HL-60 (cell line): Measurements from ENCODE around the gene OR52E2.

ENCODE experiments used
- DNase-seq, 2 experiments: peaks; one replicate each; pipeline ENCODE4 v3.0.0-alpha.2; 2010 to 2020; ENCODE audit warnings: low read depth in 1 of 2, low spot score in 1 of 2
- H3K27ac ChIP-seq: fragments of 250-450 bp; sonication (Bioruptor Pico); replicated peaks from 2 replicates; pipeline ENCODE4 v1.5.1; 2020; ENCODE audit warnings: mild to moderate bottlenecking, moderate library complexity
- H3K27me3 ChIP-seq: fragments of 250-450 bp; sonication (Bioruptor Pico); 2 replicates; pipeline ENCODE4 v1.5.1; 2021; ENCODE audit warnings: mild to moderate bottlenecking, moderate library complexity; ENCODE audit not compliant: insufficient read depth, poor library complexity, severe bottlenecking
- H3K4me3 ChIP-seq: replicated peaks from 2 replicates; pipeline ENCODE4 v1.5.1; 2011; ENCODE audit warnings: mild to moderate bottlenecking, control low read depth, low read length; ENCODE audit not compliant: insufficient read depth
- CTCF ChIP-seq: IDR thresholded peaks from one replicate; pipeline ENCODE4 v1.5.1; 2011; ENCODE audit warnings: low read length, control low read depth, inconsistent platforms; ENCODE audit not compliant: insufficient read depth
- GABPA ChIP-seq: IDR thresholded peaks from 2 replicates; pipeline ENCODE4 v1.6.1; 2012; ENCODE audit warnings: low read depth
- POLR2AphosphoS5 ChIP-seq: IDR thresholded peaks from 2 replicates; pipeline ENCODE4 v1.6.1; 2012; ENCODE audit warnings: low read depth
- REST ChIP-seq: IDR thresholded peaks from 2 replicates; pipeline ENCODE4 v1.6.1; 2012; ENCODE audit warnings: low read depth; ENCODE audit not compliant: insufficient replicate concordance
- SPI1 ChIP-seq: IDR thresholded peaks from 2 replicates; pipeline ENCODE4 v1.6.1; 2012; ENCODE audit warnings: low read depth, mild to moderate bottlenecking, borderline replicate concordance

OR52E2 gene

GRCh38 chr11:5040876-5041275, 18.6 kb downstream of the OR52E2 start:
- TF ChIP-seq SPI1 (no peak), CTCF (no peak), GABPA (no peak), POLR2AphosphoS5 (no peak), REST (no peak)
- H3K27me3 ChIP-seq, result no peaks in the 10 kb centered on the region
- no peak for DNase-seq

GRCh38 chr11:5038341-5038740, 21.1 kb downstream of the OR52E2 start:
- TF ChIP-seq CTCF (no peak), SPI1 (no peak), POLR2AphosphoS5 (no peak), GABPA (no peak), REST (no peak)
- Histone ChIP-seq H3K4me3 (no peak overlapping the region), H3K27ac (no peak overlapping the region), H3K27me3 (no peaks in the 10 kb centered on the region)
- no peak for DNase-seq

More at GRCh38 chr11:5040876-5041275, 18.6 kb downstream of the OR52E2 start:
- no peak overlapping the region for H3K4me3 ChIP-seq
- no peak overlapping the region for H3K27ac ChIP-seq

GRCh38 chr11:5037926-5038325, 21.5 kb downstream of the OR52E2 start:
- H3K27ac ChIP-seq, result no peak overlapping the region
- DNase-seq, result no peak
- H3K4me3 ChIP-seq, result no peak overlapping the region
- TF ChIP-seq CTCF, result no peak
- TF ChIP-seq GABPA, result no peak
- TF ChIP-seq SPI1, result no peak
- TF ChIP-seq POLR2AphosphoS5, result no peak
- no peaks in the 10 kb centered on the region for H3K27me3 ChIP-seq

- H3K4me3 ChIP-seq, result no peak overlapping the region
- TF ChIP-seq CTCF (no peak), REST (no peak)
- no peak for DNase-seq
- no peaks in the 10 kb centered on the region for H3K27me3 ChIP-seq
- no peak overlapping the region for H3K27ac ChIP-seq
Observed at GRCh38 chr11:5036669-5037068, 22.8 kb downstream of the OR52E2 start.
